Astrocyte of the cerebellum (primary cell): Measurements from ENCODE around the gene CACNA1D.

Source experiments
- DNase-seq: peaks from one replicate; pipeline ENCODE4 v3.0.0-alpha.2; 2011; ENCODE audit warnings: low read depth
- H3K4me3 ChIP-seq: 2 replicates; pipeline ENCODE4 v1.5.1; 2011; ENCODE audit warnings: mild to moderate bottlenecking, low read depth, low read length, moderate library complexity
- CTCF ChIP-seq: IDR thresholded peaks from 2 replicates; pipeline ENCODE4 v1.5.1; 2012; ENCODE audit warnings: low read length, low read depth, moderate library complexity, mild to moderate bottlenecking; ENCODE audit errors: missing control alignments
- in situ Hi-C: cut with HindIII; loops from 2 replicates; pipeline ENCODE4 v1.10.0; 2017; ENCODE audit warnings: low sequenced_read_pairs

CACNA1D gene

GRCh38 chr3:53726643-53727042 is 232.2 kb downstream of the CACNA1D start:
- no peak for DNase-seq
- in situ Hi-C loops = no loop called here
- no peak overlapping the region for H3K4me3 ChIP-seq
- TF ChIP-seq CTCF = no peak

GRCh38 chr3:53728606-53729005 is 234.2 kb downstream of the CACNA1D start:
- DNase-seq = no peak
- no peak overlapping the region for H3K4me3 ChIP-seq
- in situ Hi-C loops = no loop called here
- TF ChIP-seq CTCF = no peak

- TF ChIP-seq CTCF = no peak
- in situ Hi-C loops = no loop called here
These were observed 234.7 kb downstream of the CACNA1D start for GRCh38 chr3:53729159-53729558.

GRCh38 chr3:53729618-53730017 is 235.2 kb downstream of the CACNA1D start:
- in situ Hi-C loops = no loop called here
- no peak overlapping the region for H3K4me3 ChIP-seq
- DNase-seq = no peak
- TF ChIP-seq CTCF = no peak

More at GRCh38 chr3:53729159-53729558, 234.7 kb downstream of the CACNA1D start:
- DNase-seq = no peak
- no peak overlapping the region for H3K4me3 ChIP-seq

- peak; percentile 38 for DNase-seq
- in situ Hi-C loops = no loop called here
- no peak for TF ChIP-seq CTCF
- no peak overlapping the region for H3K4me3 ChIP-seq
These were observed 236.2 kb downstream of the CACNA1D start for GRCh38 chr3:53730576-53730975.

GRCh38 chr3:53731934-53732624 is 237.7 kb downstream of the CACNA1D start:
- no peak overlapping the region for H3K4me3 ChIP-seq
- in situ Hi-C loops = no loop called here
- no peak for TF ChIP-seq CTCF
- no peak for DNase-seq
